Skeletal muscle tissue (tissue), 4 donors: ENCODE data around the gene NR6A1. TPM values are rescaled to one million over a fixed set of nuclear protein-coding genes. Genes with fewer than 3 reads are reported as not detected.
A peak's percentile ranks its signal among the peaks of the same experiment; 100 is the strongest.

Experiments
- H3K27ac ChIP-seq: one replicate; pipeline ENCODE4 v1.7.0; 2013; ENCODE audit warnings: mild to moderate bottlenecking, low read depth, low read length, inconsistent platforms
- H3K27me3 ChIP-seq, 3 donors: one replicate each; pipeline ENCODE4 v1.7.0; 2013; ENCODE audit warnings: low read length in 3 of 3; ENCODE audit not compliant: control insufficient read depth in 3 of 3, insufficient read depth in 3 of 3
- H3K36me3 ChIP-seq, 3 donors: one replicate each; pipeline ENCODE4 v1.7.0; 2013; ENCODE audit warnings: low read length in 3 of 3; ENCODE audit not compliant: control insufficient read depth in 3 of 3, insufficient read depth in 3 of 3
- H3K4me1 ChIP-seq, 3 donors: one replicate each; pipeline ENCODE4 v1.7.0; 2013; ENCODE audit warnings: low read length in 3 of 3, mild to moderate bottlenecking in 3 of 3; ENCODE audit not compliant: control insufficient read depth in 3 of 3, insufficient read depth in 3 of 3
- H3K4me3 ChIP-seq, 3 donors: one replicate each; pipeline ENCODE4 v1.7.0; 2013; ENCODE audit warnings: low read length in 3 of 3
- H3K9ac ChIP-seq, 3 donors: one replicate each; pipeline ENCODE4 v1.7.0; 2013; ENCODE audit warnings: low read length in 3 of 3, mild to moderate bottlenecking in 3 of 3, moderate library complexity in 2 of 3, low read depth in 1 of 3
- H3K9me3 ChIP-seq, 3 donors: one replicate each; pipeline ENCODE4 v1.7.0; 2013; ENCODE audit warnings: low read length in 3 of 3; ENCODE audit not compliant: control insufficient read depth in 3 of 3
- total RNA-seq: library from RNA; depleted of rRNA; stranded (reverse); fragments of >200 nt; gene quantifications from one replicate; pipeline ENCODE4 v1.2.3, GENCODE V29; 2014
- donor health status: Osteomylitis.

Gene NR6A1
- total RNA-seq, 1 donor from 2014 or later: 0.52 TPM

GRCh38 chr9:124665391-124666058 lies 105.6 kb downstream of the NR6A1 start:
- no peaks in the 10 kb centered on the region for H3K9me3 ChIP-seq
- no peak overlapping the region for H3K9ac ChIP-seq
- H3K36me3 ChIP-seq: no peaks in the 10 kb centered on the region
- no peak overlapping the region for H3K4me3 ChIP-seq
- H3K27me3 ChIP-seq: no peaks in the 10 kb centered on the region
- H3K27ac ChIP-seq: no peak overlapping the region
- H3K4me1 ChIP-seq: peaks cover 9 to 20% (median 13%) of the 10 kb centered on the region in 3 donors

GRCh38 chr9:124664143-124664542 lies 107.0 kb downstream of the NR6A1 start:
- Histone ChIP-seq H3K27me3 (no peaks in the 10 kb centered on the region), H3K9ac (no peak overlapping the region), H3K27ac (no peak overlapping the region), H3K36me3 (no peaks in the 10 kb centered on the region), H3K9me3 (no peaks in the 10 kb centered on the region), H3K4me1 (peaks cover 13 to 26% (median 19%) of the 10 kb centered on the region in 3 donors), H3K4me3 (no peak overlapping the region)

- Histone ChIP-seq H3K27me3 (no peaks in the 10 kb centered on the region), H3K9ac (no peak overlapping the region), H3K27ac (no peak overlapping the region), H3K36me3 (no peaks in the 10 kb centered on the region), H3K4me1 (peaks cover 13 to 27% (median 19%) of the 10 kb centered on the region in 3 donors), H3K4me3 (no peak overlapping the region), H3K9me3 (no peaks in the 10 kb centered on the region)
Observed at GRCh38 chr9:124663046-124663961, 107.8 kb downstream of the NR6A1 start.

DNA sequence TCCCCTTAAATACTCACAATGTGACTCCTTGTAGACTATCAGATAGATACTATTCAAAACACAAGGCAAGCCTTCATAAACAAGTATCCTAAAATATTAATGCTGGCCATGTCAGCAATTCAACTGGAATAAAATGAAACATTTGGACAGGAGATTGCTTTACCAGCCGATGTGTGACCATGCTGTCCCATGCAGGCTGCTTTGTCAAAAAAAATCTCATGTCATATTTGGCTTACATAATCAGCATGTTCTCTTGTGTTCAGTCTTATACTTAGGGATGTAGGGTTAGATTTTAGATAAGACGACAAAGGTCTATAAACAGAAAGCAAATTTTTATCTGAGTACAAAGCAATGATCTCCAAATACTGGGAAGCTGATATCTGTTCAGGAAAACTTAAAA lies 108.5 kb downstream of the NR6A1 start:
- no peak overlapping the region for H3K9ac ChIP-seq
- H3K9me3 ChIP-seq: no peaks in the 10 kb centered on the region
- peaks cover 13 to 32% (median 25%) of the 10 kb centered on the region in 3 donors for H3K4me1 ChIP-seq
- no peaks in the 10 kb centered on the region for H3K27me3 ChIP-seq
- no peak overlapping the region for H3K4me3 ChIP-seq
- H3K36me3 ChIP-seq: no peaks in the 10 kb centered on the region
- no peak overlapping the region for H3K27ac ChIP-seq

- Histone ChIP-seq H3K36me3 (no peaks in the 10 kb centered on the region), H3K27me3 (no peaks in the 10 kb centered on the region), H3K4me1 (peaks cover 13 to 32% (median 27%) of the 10 kb centered on the region in 3 donors), H3K4me3 (peak overlapping the region in 2 of 3 donors; percentile 10 to 37), H3K9ac (peak overlapping the region in 2 of 3 donors; percentile 12 to 47), H3K9me3 (no peaks in the 10 kb centered on the region), H3K27ac (no peak overlapping the region)
Observed at GRCh38 chr9:124661271-124661670, 109.8 kb downstream of the NR6A1 start.

DNA sequence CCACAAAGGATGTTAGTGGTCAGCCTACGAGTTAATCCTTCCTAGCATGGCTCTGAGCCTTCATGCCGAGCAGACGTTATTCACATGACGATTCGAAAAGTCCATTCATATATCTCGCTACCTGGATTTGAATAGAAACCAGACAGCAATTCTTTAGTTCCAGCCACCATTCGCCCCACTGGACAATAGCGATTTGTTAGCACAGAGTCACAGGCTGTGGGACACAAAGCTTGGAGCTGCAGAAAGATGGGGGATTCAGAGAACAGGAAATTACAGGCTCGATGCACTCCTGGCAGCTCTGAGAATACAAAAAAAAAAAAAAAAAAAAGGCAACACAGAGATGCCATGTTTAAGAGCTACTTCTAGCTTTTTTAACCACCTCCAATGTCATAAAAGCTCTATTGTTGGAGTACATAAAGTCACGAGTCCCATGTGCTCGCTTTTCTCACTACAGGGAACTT lies 110.7 kb downstream of the NR6A1 start:
- H3K9me3 ChIP-seq: no peaks in the 10 kb centered on the region
- no peaks in the 10 kb centered on the region for H3K36me3 ChIP-seq

GRCh38 chr9:124659099-124659659 lies 111.9 kb downstream of the NR6A1 start:
- peaks cover 18 to 33% (median 30%) of the 10 kb centered on the region in 3 donors for H3K4me1 ChIP-seq
- H3K27ac ChIP-seq: peak overlapping the region; percentile 74
- H3K9ac ChIP-seq: peak overlapping the region; percentile 76 to 86 (median 85)
- peak overlapping the region; percentile 80 to 88 (median 80) for H3K4me3 ChIP-seq
- no peaks in the 10 kb centered on the region for H3K27me3 ChIP-seq
- H3K36me3 ChIP-seq: no peaks in the 10 kb centered on the region
- H3K9me3 ChIP-seq: no peaks in the 10 kb centered on the region

More for the DNA sequence above, 110.7 kb downstream of the NR6A1 start:
- Histone ChIP-seq H3K4me3 (peak overlapping the region; percentile 49 to 88 (median 72)), H3K9ac (peak overlapping the region; percentile 58 to 76 (median 69)), H3K27me3 (no peaks in the 10 kb centered on the region), H3K27ac (peak overlapping the region; percentile 45), H3K4me1 (peaks cover 13 to 29% (median 27%) of the 10 kb centered on the region in 3 donors)

DNA sequence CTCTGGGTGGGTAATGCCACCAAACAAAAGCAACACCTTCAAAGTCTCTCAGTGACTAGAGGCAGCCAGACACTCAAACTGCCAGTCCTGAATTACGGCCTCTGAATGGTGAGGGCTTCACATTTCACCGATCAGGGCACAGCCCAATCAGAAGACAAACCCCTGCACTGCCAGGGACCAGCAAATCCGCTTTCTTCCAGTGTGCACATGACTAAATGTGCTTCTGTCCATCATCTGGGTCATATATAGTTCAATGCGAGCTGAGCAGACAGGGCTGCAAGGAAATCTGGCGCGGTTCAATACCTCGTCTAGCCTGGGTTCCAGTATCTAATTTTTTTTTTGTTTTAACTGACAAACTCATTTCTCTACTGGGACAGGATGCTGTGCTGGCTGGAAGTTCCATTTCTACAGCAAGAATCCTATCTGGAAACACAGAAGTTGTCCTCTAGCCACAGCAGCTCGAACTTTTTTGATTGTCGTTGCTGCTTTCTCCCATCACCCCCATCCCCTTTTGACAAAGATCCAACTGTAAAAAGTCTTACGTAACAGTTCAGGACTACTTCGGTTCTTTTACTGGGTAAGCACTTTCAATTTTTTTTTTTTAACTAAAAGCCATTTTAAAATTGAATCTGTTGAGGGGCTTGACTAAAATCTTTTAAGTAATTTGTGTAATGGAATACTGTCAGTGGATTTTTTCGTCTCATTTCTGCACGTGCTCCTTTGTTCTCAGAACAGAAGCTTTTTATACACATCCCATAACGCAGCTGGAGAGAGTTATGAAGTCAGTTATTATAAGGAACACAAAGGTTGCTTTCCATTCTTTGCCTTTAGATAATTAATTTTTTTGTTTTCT lies 112.7 kb downstream of the NR6A1 start:
- Histone ChIP-seq H3K4me3 (peak overlapping the region; percentile 80 to 88 (median 80)), H3K36me3 (no peaks in the 10 kb centered on the region), H3K9me3 (no peaks in the 10 kb centered on the region), H3K27me3 (no peaks in the 10 kb centered on the region), H3K27ac (peak overlapping the region; percentile 74), H3K4me1 (peaks cover 18 to 41% (median 32%) of the 10 kb centered on the region in 3 donors), H3K9ac (peak overlapping the region; percentile 76 to 86 (median 85))

DNA sequence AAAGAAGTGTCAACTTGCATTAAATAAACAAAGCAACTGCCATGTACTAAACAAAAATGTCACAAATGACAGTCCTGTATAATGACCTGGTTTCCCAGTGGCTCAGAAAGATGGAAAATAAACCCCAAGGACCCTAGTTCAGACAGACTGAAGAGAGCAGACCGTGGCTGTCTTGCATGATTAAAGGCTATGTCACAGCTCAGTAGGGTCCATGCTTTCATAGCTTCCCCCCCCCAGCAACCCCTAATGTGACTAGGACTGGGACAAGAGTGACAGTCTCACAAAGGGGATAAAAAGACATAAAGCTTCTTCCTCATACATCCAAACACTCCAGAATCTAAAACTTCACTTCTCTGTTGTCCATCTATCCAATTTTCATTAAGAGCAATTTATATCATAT lies 113.6 kb downstream of the NR6A1 start:
- no peaks in the 10 kb centered on the region for H3K27me3 ChIP-seq
- H3K4me1 ChIP-seq: peaks cover 22 to 42% (median 31%) of the 10 kb centered on the region in 3 donors
- H3K9me3 ChIP-seq: no peaks in the 10 kb centered on the region
- no peak overlapping the region for H3K9ac ChIP-seq
- H3K4me3 ChIP-seq: no peak overlapping the region
- no peaks in the 10 kb centered on the region for H3K36me3 ChIP-seq
- H3K27ac ChIP-seq: peak overlapping the region; percentile 74
